ENCODE results near the gene DENND5B.

- TF ChIP-seq CTCF (IDR thresholded peaks at IDR 0.05) (no peak), POLR2A (IDR thresholded peaks at IDR 0.05) (no peak), POLR2AphosphoS5 (IDR thresholded peaks at IDR 0.05) (no peak)
Observed at GRCh38 chr12:31586728-31587127, 4.2 kb downstream of the DENND5B start.
